Adrenal gland (tissue), 5 donors: ENCODE data around the gene TMEM192.

Source experiments
- POLR2A ChIP-seq, 2 donors: fragments of 450-650 bp; IDR thresholded peaks; one replicate each; pipeline ENCODE4 v1.6.1; 2017; ENCODE audit warnings: antibody characterized with exemption in 2 of 2, mild to moderate bottlenecking in 2 of 2, moderate library complexity in 1 of 2
- TF ChIP-seq, protein P1 (sequence below), 6 experiments: fragments of 450-650 bp in 4 of 6; fragments of 200-600 bp in 2 of 6; sonication (generic) in 1 of 6; IDR thresholded peaks; 1 replicate in 5 of 6; 2 replicates in 1 of 6; pipeline versions ENCODE4 v1.5.1 to v1.8.0; 2016 to 2021; ENCODE audit warnings: antibody characterized with exemption in 6 of 6, mild to moderate bottlenecking in 2 of 6, moderate library complexity in 1 of 6
- donor health status: DM: no; HTN: no; CAD: no.

DNA sequence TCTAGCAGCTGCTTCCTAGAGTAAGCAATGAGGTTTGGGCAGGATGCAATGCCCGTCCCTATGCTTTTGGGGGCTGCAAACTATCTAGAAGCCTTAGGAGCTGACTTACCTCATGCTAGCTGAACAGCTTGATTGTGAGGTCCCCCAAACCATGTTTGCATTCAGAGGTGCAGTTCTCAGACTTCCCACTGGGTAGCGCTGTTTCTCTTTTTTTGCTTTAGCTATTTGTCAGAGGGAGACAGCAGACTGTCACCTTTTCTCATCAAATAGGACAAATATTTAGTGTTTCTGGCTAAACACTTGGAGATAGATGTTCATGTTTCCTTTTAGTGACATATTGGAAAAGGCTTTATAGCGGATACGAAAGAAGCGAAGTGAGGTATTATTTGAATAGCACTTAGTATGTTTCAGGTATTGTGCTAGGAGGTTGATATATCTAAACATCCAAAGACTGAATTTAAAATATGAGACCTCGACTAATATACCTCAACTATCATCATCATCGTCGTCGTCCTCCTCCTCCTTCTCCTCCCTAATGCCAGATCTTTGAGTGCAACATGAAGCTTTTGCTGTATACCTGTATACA, 18.7 kb upstream of the TMEM192 start:
- TF ChIP-seq, protein P1, sequence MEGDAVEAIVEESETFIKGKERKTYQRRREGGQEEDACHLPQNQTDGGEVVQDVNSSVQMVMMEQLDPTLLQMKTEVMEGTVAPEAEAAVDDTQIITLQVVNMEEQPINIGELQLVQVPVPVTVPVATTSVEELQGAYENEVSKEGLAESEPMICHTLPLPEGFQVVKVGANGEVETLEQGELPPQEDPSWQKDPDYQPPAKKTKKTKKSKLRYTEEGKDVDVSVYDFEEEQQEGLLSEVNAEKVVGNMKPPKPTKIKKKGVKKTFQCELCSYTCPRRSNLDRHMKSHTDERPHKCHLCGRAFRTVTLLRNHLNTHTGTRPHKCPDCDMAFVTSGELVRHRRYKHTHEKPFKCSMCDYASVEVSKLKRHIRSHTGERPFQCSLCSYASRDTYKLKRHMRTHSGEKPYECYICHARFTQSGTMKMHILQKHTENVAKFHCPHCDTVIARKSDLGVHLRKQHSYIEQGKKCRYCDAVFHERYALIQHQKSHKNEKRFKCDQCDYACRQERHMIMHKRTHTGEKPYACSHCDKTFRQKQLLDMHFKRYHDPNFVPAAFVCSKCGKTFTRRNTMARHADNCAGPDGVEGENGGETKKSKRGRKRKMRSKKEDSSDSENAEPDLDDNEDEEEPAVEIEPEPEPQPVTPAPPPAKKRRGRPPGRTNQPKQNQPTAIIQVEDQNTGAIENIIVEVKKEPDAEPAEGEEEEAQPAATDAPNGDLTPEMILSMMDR (IDR thresholded peaks at IDR 0.05), result peak; percentile 86 to 98 (median 94)
- no peak for TF ChIP-seq POLR2A (IDR thresholded peaks at IDR 0.05)
